ENCODE data around the gene CCL19. TPM values are rescaled to one million over a fixed set of nuclear protein-coding genes. Genes with fewer than 3 reads are reported as not detected.

Gene CCL19
- total and polyA plus RNA-seq, 2 donors (not counting 3 experiments of a cell fraction or from before 2014, with no cell fraction given), result not detected

- Histone ChIP-seq H3K9me1 (replicated peaks; ENCODE audit: control insufficient read depth, extremely low read depth, insufficient read depth, low read length) (no peaks in the 10 kb centered on the region), H3K27ac (ENCODE audit: insufficient read depth, low read depth, low read length) (no peak overlapping the region), H3K9me3 (replicated peaks; ENCODE audit: control insufficient read depth, insufficient read depth, low read length) (no peaks in the 10 kb centered on the region), H3K27me3 (ENCODE audit: control insufficient read depth in 2 of 2, insufficient read depth in 2 of 2, low read length in 2 of 2) (peaks cover 15 to 22% of the 10 kb centered on the region in 2 experiments), H3K4me2 (ENCODE audit: insufficient read depth, low read length) (no peak overlapping the region), H3K9ac (replicated peaks; ENCODE audit: extremely low read depth, insufficient read depth, low read length) (no peak overlapping the region), H4K20me1 (replicated peaks; ENCODE audit: control insufficient read depth, extremely low read depth, insufficient read depth, low read length) (no peaks in the 10 kb centered on the region), H3K4me3 (replicated peaks in 1 of 3; ENCODE audit: insufficient read depth in 1 of 3, low read depth in 1 of 3, low read length in 3 of 3) (no peak overlapping the region), H3K79me2 (ENCODE audit: control insufficient read depth, insufficient read depth, low read length) (no peaks in the 10 kb centered on the region), H3K36me3 (ENCODE audit: control insufficient read depth in 2 of 2, extremely low read depth in 1 of 2, insufficient read depth in 2 of 2, low read length in 2 of 2) (no peaks in the 10 kb centered on the region), H2AFZ (ENCODE audit: low read depth, low read length) (no peak overlapping the region), H3K4me1 (ENCODE audit: control insufficient read depth, extremely low read depth, insufficient read depth, low read length) (no peaks in the 10 kb centered on the region)
- TF ChIP-seq JUN (IDR thresholded peaks at IDR 0.05; ENCODE audit: borderline replicate concordance, insufficient read depth, insufficient read length, low read depth) (no peak), EZH2 (IDR thresholded peaks at IDR 0.05; ENCODE audit: borderline replicate concordance, low read depth, low read length, severe bottlenecking) (no peak), MAX (IDR thresholded peaks at IDR 0.05; ENCODE audit: insufficient read depth, insufficient read length) (no peak), FOS (IDR thresholded peaks at IDR 0.05; ENCODE audit: borderline replicate concordance, insufficient read depth, low read length) (no peak), CTCF (IDR thresholded peaks at IDR 0.05; ENCODE audit: extremely low read depth in 1 of 2, insufficient read depth in 1 of 2, low read depth in 1 of 2, low read length in 2 of 2) (no peak)
- intact Hi-C loops (cut with micrococcal nuclease), result no loop called here
- DNase-seq (ENCODE audit: low read depth, low spot score) (no peak), FAIRE-seq (no peak)
- dilution Hi-C loops (cut with MboI; ENCODE audit: extremely low pct_ligation_motif_present, low sequenced_read_pairs), result no loop called here
- ChIA-PET POLR2A (no interaction called here), CTCF (interaction anchor here (1.2 to 1.3 kb wide), 2 partner anchors 14 to 28 kb away, joined by 3 to 7 read pairs; no protein-coding TSS in a partner anchor)
- BruUV-seq (replicated peaks), result no TSS peak
Observed at GRCh38 chr9:34716711-34717110, 25.6 kb upstream of the CCL19 start.

Data from endothelial cell of umbilical vein (primary cell).